Left lung (tissue), 10 donors: ENCODE results near the gene ITM2C. TPM values are rescaled to one million over a fixed set of nuclear protein-coding genes. Genes with fewer than 3 reads are reported as not detected.

ENCODE experiments used
- ATAC-seq: fragments of 200-7000 bp; cut with Tn5 transposase; one replicate; pipeline ENCODE4 v1.9.1; 2020; ENCODE audit warnings: moderate library complexity
- DNase-seq, 4 donors: peaks; one replicate each; pipeline ENCODE4 v3.0.0-alpha.2; 2013 to 2020
- H3K27ac ChIP-seq, 2 donors: fragments of 200-600 bp; sonication (generic) in 1 of 2; one replicate each; pipeline versions ENCODE4 v1.5.0 to v1.8.0; 2020 to 2021
- H3K27me3 ChIP-seq, 2 donors: fragments of 200-600 bp; sonication (generic) in 1 of 2; one replicate each; pipeline versions ENCODE4 v1.5.0 to v1.8.0; 2020 to 2021
- H3K36me3 ChIP-seq, 2 donors: fragments of 200-600 bp; sonication (generic) in 1 of 2; one replicate each; pipeline versions ENCODE4 v1.5.0 to v1.8.0; 2020 to 2021
- H3K4me1 ChIP-seq, 2 donors: fragments of 200-600 bp; one replicate each; pipeline ENCODE4 v1.8.0; 2021
- H3K4me3 ChIP-seq, 2 donors: fragments of 200-600 bp; sonication (generic) in 1 of 2; one replicate each; pipeline versions ENCODE4 v1.5.0 to v1.8.0; 2020 to 2021; ENCODE audit warnings: mild to moderate bottlenecking in 1 of 2
- H3K9me3 ChIP-seq, 2 donors: fragments of 200-600 bp; sonication (generic) in 1 of 2; one replicate each; pipeline versions ENCODE4 v1.5.0 to v1.8.0; 2020 to 2021
- intact Hi-C, 2 donors: fragments of 100-400 bp; cut with DNase I; formaldehyde crosslinking; loops; one replicate each; pipeline versions ENCODE4 v1.11.2 to v1.14.2; 2022
- polyA plus RNA-seq, 6 donors: library from polyadenylated mRNA; unstranded; fragments of 120-200 nt; gene quantifications; one replicate each; pipeline ENCODE4 v1.2.1, GENCODE V29; 2013; ENCODE audit not compliant: insufficient read length in 6 of 6
- total RNA-seq, 2 donors: library from RNA; stranded (reverse); fragmentation: NEBNext Ultra II Directional; extraction: Animal tissue kit (Norgen Biotek cat#: 25700); gene quantifications; one replicate each; pipeline ENCODE4 v1.2.1, GENCODE V29; 2021
- TF ChIP-seq, protein P1 (sequence below), 2 donors: fragments of 200-600 bp; sonication (generic) in 1 of 2; IDR thresholded peaks; one replicate each; pipeline versions ENCODE4 v1.5.0 to v1.8.0; 2021; ENCODE audit warnings: antibody characterized with exemption in 2 of 2
- donor health status: DM: no; HTN: yes; CAD: no.
- donor health status: DM: no; HTN: no; CAD: no.

The ITM2C gene
- total and polyA plus RNA-seq, 8 donors: 32.0 to 356 (median 283) TPM

DNA sequence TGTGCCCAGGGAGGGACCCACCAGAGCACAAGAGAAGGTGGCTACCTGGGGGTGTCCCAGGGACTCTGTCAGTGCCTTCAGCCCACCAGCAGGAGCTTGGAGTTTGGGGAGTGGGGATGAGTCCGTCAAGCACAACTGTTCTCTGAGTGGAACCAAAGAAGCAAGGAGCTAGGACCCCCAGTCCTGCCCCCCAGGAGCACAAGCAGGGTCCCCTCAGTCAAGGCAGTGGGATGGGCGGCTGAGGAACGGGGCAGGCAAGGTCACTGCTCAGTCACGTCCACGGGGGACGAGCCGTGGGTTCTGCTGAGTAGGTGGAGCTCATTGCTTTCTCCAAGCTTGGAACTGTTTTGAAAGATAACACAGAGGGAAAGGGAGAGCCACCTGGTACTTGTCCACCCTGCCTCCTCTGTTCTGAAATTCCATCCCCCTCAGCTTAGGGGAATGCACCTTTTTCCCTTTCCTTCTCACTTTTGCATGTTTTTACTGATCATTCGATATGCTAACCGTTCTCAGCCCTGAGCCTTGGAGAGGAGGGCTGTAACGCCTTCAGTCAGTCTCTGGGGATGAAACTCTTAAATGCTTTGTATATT, 14.0 kb downstream of the ITM2C start:
- H3K4me1 ChIP-seq: no peaks in the 10 kb centered on the region
- H3K9me3 ChIP-seq: no peaks in the 10 kb centered on the region
- TF ChIP-seq, protein P1, sequence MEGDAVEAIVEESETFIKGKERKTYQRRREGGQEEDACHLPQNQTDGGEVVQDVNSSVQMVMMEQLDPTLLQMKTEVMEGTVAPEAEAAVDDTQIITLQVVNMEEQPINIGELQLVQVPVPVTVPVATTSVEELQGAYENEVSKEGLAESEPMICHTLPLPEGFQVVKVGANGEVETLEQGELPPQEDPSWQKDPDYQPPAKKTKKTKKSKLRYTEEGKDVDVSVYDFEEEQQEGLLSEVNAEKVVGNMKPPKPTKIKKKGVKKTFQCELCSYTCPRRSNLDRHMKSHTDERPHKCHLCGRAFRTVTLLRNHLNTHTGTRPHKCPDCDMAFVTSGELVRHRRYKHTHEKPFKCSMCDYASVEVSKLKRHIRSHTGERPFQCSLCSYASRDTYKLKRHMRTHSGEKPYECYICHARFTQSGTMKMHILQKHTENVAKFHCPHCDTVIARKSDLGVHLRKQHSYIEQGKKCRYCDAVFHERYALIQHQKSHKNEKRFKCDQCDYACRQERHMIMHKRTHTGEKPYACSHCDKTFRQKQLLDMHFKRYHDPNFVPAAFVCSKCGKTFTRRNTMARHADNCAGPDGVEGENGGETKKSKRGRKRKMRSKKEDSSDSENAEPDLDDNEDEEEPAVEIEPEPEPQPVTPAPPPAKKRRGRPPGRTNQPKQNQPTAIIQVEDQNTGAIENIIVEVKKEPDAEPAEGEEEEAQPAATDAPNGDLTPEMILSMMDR (IDR thresholded peaks at IDR 0.05): no peak
- H3K36me3 ChIP-seq: no peaks in the 10 kb centered on the region
- peak in 1 of 4 donors; percentile 17 for DNase-seq
- intact Hi-C loops: no loop called here
- H3K4me3 ChIP-seq: no peak overlapping the region
- ATAC-seq: no peak
- no peaks in the 10 kb centered on the region for H3K27me3 ChIP-seq
- no peak overlapping the region for H3K27ac ChIP-seq

GRCh38 chr2:230879271-230879882, 14.6 kb downstream of the ITM2C start:
- peak in 1 of 4 donors; percentile 18 for DNase-seq
- H3K27me3 ChIP-seq: no peaks in the 10 kb centered on the region
- H3K27ac ChIP-seq: no peak overlapping the region
- H3K4me3 ChIP-seq: no peak overlapping the region
- no peaks in the 10 kb centered on the region for H3K4me1 ChIP-seq
- no peak for ATAC-seq
- no peaks in the 10 kb centered on the region for H3K9me3 ChIP-seq
- intact Hi-C loops: no loop called here
- H3K36me3 ChIP-seq: no peaks in the 10 kb centered on the region
- TF ChIP-seq, protein P1 (IDR thresholded peaks at IDR 0.05): no peak

DNA sequence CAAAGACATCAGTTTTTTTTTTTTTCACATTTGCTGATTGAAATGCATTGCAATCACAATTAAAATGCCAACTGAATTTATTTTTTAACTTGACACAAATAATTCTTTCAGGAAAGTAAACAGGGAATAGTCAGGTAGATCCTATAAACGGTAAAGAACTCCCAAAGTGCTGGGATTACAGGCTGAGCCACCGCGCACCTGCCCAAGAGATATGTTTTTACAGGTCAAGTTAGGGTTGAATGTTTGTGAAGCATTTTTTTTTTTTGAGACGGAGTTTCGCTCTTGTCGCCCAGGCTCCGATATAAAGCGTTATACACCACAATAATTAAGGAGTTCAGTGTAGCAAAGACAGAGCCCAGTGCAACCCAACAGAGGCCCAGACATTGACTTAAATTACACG, 15.1 kb downstream of the ITM2C start:
- no peak overlapping the region for H3K4me3 ChIP-seq
- H3K9me3 ChIP-seq: no peaks in the 10 kb centered on the region
- no peaks in the 10 kb centered on the region for H3K36me3 ChIP-seq
- H3K27me3 ChIP-seq: no peaks in the 10 kb centered on the region
- H3K27ac ChIP-seq: no peak overlapping the region
- TF ChIP-seq, protein P1 (IDR thresholded peaks at IDR 0.05): no peak
- ATAC-seq (no peak), DNase-seq (no peak)
- no peaks in the 10 kb centered on the region for H3K4me1 ChIP-seq
- intact Hi-C loops: no loop called here

DNA sequence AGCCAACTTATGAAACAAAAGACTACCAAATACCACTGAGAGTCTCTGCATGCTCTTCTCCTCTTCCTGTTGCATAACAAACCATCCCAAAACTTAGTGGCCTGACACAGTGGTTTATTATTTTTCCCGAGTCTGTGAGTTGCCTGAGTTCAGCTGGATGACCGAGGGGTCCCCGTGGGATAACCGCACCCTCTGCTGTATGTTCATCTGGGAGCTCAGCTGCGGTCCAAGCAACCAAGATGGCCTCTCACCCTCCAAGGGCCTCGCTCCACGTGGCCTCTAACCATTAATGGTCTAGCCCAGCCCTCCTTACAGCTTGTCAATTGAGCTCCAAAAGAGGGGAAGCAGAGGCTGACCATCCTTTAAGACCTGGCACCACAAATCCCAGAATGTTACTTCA, 17.1 kb downstream of the ITM2C start:
- ATAC-seq (no peak), DNase-seq (no peak)
- no peaks in the 10 kb centered on the region for H3K36me3 ChIP-seq
- TF ChIP-seq, protein P1 (IDR thresholded peaks at IDR 0.05): no peak
- no peaks in the 10 kb centered on the region for H3K9me3 ChIP-seq
- intact Hi-C loops: no loop called here
- no peak overlapping the region for H3K4me3 ChIP-seq
- H3K27ac ChIP-seq: no peak overlapping the region
- H3K27me3 ChIP-seq: no peaks in the 10 kb centered on the region
- H3K4me1 ChIP-seq: no peaks in the 10 kb centered on the region

- Histone ChIP-seq H3K4me3 (no peak overlapping the region), H3K36me3 (no peaks in the 10 kb centered on the region), H3K4me1 (no peaks in the 10 kb centered on the region), H3K27me3 (peaks cover 0 to 7% of the 10 kb centered on the region in 2 donors), H3K9me3 (no peaks in the 10 kb centered on the region), H3K27ac (no peak overlapping the region)
- ATAC-seq: no peak
- intact Hi-C loops: no loop called here
- TF ChIP-seq, protein P1 (IDR thresholded peaks at IDR 0.05): no peak
- peak in 1 of 4 donors; percentile 71 for DNase-seq
Measured at GRCh38 chr2:230885463-230886130, 20.9 kb downstream of the ITM2C start.
